ENCODE measurements around the gene NPC1. TPM values are rescaled to one million over a fixed set of nuclear protein-coding genes. Genes with fewer than 3 reads are reported as not detected.

NPC1 gene
- polyA plus RNA-seq, 3 donors: 7.5 to 17.9 (median 17.7) TPM

GRCh38 chr18:23524213-23524707 is 62.0 kb downstream of the NPC1 start:
- intact Hi-C loops (cut with micrococcal nuclease): no loop called here
- peaks cover 46% of the 10 kb centered on the region for H4K20me1 ChIP-seq (ENCODE audit: insufficient read depth, low read length)
- no peak overlapping the region for H3K9ac ChIP-seq (ENCODE audit: insufficient read depth, low read length, poor library complexity, severe bottlenecking)
- peak overlapping the region; percentile 56 to 89 (median 78) for H3K27ac Mint-ChIP-seq
- H3K4me3 ChIP-seq (replicated peaks in 1 of 3; ENCODE audit: low read depth in 2 of 3, low read length in 3 of 3): no peak overlapping the region
- peaks cover 81 to 91% of the 10 kb centered on the region in 2 donors for H3K36me3 ChIP-seq (replicated peaks in 1 of 2; ENCODE audit: control insufficient read depth in 1 of 2, insufficient read depth in 2 of 2, low read length in 2 of 2)
- H3K27ac ChIP-seq (ENCODE audit: low read depth in 1 of 2, low read length in 2 of 2): peak overlapping the region in 1 of 2 donors; percentile 57
- peaks cover 29% of the 10 kb centered on the region for H3K4me1 Mint-ChIP-seq
- no peak for TF ChIP-seq CTCF (IDR thresholded peaks at IDR 0.05)
- H2AFZ ChIP-seq (ENCODE audit: insufficient read depth, low read depth, low read length, poor library complexity, severe bottlenecking): no peak overlapping the region
- peaks cover 82 to 87% of the 10 kb centered on the region in 2 donors for H3K36me3 Mint-ChIP-seq
- H3K9me3 Mint-ChIP-seq: no peaks in the 10 kb centered on the region
- DNase-seq: no peak
- H3K4me3 Mint-ChIP-seq: no peak overlapping the region
- WGBS (ENCODE audit: insufficient coverage): 97% methylated on average over 10 of the region's 14 CpGs
- no peaks in the 10 kb centered on the region for H3K9me3 ChIP-seq (replicated peaks in 1 of 2; ENCODE audit: control insufficient read depth in 1 of 2, insufficient read depth in 1 of 2, low read length in 2 of 2)
- H3K4me1 ChIP-seq (ENCODE audit: control insufficient read depth in 1 of 2, insufficient read depth in 2 of 2, low read length in 2 of 2): peaks cover 26 to 31% of the 10 kb centered on the region in 2 donors
- no peak overlapping the region for H3K4me2 ChIP-seq (replicated peaks; ENCODE audit: extremely low read depth, low read length, poor library complexity, severe bottlenecking)
- H3K79me2 ChIP-seq (ENCODE audit: insufficient read depth, low read length): no peaks in the 10 kb centered on the region
- H3K27me3 Mint-ChIP-seq (ENCODE audit: low read depth in 3 of 3): no peaks in the 10 kb centered on the region
- no peaks in the 10 kb centered on the region for H3K27me3 ChIP-seq (ENCODE audit: control insufficient read depth in 2 of 2, insufficient read depth in 2 of 2, low read length in 2 of 2)

- Mint-ChIP-seq H3K4me1 (peaks cover 23% of the 10 kb centered on the region), H3K9me3 (no peaks in the 10 kb centered on the region), H3K27ac (peak overlapping the region; percentile 26 to 89 (median 78)), H3K4me3 (peak overlapping the region in 1 of 2 donors; percentile 25), H3K36me3 (peaks cover 82 to 87% of the 10 kb centered on the region in 2 donors), H3K27me3 (ENCODE audit: low read depth in 3 of 3) (no peaks in the 10 kb centered on the region)
- no peak overlapping the region for H3K9ac ChIP-seq (ENCODE audit: insufficient read depth, low read length, poor library complexity, severe bottlenecking)
- H3K27ac ChIP-seq (ENCODE audit: low read depth in 1 of 2, low read length in 2 of 2): peak overlapping the region in 1 of 2 donors; percentile 57
- H2AFZ ChIP-seq (ENCODE audit: insufficient read depth, low read depth, low read length, poor library complexity, severe bottlenecking): no peak overlapping the region
- DNase-seq: peak; percentile 47 to 72 (median 55)
- H3K79me2 ChIP-seq (ENCODE audit: insufficient read depth, low read length): no peaks in the 10 kb centered on the region
- intact Hi-C loops (cut with micrococcal nuclease): no loop called here
- H3K9me3 ChIP-seq (replicated peaks in 1 of 2; ENCODE audit: control insufficient read depth in 1 of 2, insufficient read depth in 1 of 2, low read length in 2 of 2): no peaks in the 10 kb centered on the region
- H4K20me1 ChIP-seq (ENCODE audit: insufficient read depth, low read length): peaks cover 40% of the 10 kb centered on the region
- H3K4me2 ChIP-seq (replicated peaks; ENCODE audit: extremely low read depth, low read length, poor library complexity, severe bottlenecking): no peak overlapping the region
- TF ChIP-seq CTCF (IDR thresholded peaks at IDR 0.05): no peak
- peaks cover 19 to 25% of the 10 kb centered on the region in 2 donors for H3K4me1 ChIP-seq (ENCODE audit: control insufficient read depth in 1 of 2, insufficient read depth in 2 of 2, low read length in 2 of 2)
- no peaks in the 10 kb centered on the region for H3K27me3 ChIP-seq (ENCODE audit: control insufficient read depth in 2 of 2, insufficient read depth in 2 of 2, low read length in 2 of 2)
- peaks cover 83 to 91% of the 10 kb centered on the region in 2 donors for H3K36me3 ChIP-seq (replicated peaks in 1 of 2; ENCODE audit: control insufficient read depth in 1 of 2, insufficient read depth in 2 of 2, low read length in 2 of 2)
- H3K4me3 ChIP-seq (replicated peaks in 1 of 3; ENCODE audit: low read depth in 2 of 3, low read length in 3 of 3): no peak overlapping the region
- WGBS (ENCODE audit: insufficient coverage): 53% methylated on average over 4 of the region's 12 CpGs
Measured at GRCh38 chr18:23523429-23524212, 62.7 kb downstream of the NPC1 start.

Measured in CD14-positive monocyte (primary cell).